GM19099 (cell line): ENCODE results near the gene IFIT2.
A peak's percentile ranks its signal among the peaks of the same experiment; 100 is the strongest.

Source experiments
- POLR2A ChIP-seq: IDR thresholded peaks from 3 replicates; pipeline ENCODE4 v1.6.1; 2011; ENCODE audit warnings: low read depth; ENCODE audit not compliant: insufficient read length; ENCODE audit errors: extremely low read depth

The IFIT2 gene, protein sequence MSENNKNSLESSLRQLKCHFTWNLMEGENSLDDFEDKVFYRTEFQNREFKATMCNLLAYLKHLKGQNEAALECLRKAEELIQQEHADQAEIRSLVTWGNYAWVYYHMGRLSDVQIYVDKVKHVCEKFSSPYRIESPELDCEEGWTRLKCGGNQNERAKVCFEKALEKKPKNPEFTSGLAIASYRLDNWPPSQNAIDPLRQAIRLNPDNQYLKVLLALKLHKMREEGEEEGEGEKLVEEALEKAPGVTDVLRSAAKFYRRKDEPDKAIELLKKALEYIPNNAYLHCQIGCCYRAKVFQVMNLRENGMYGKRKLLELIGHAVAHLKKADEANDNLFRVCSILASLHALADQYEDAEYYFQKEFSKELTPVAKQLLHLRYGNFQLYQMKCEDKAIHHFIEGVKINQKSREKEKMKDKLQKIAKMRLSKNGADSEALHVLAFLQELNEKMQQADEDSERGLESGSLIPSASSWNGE

GRCh38 chr10:89301721-89302445 is at the start of gene IFIT2:
IFIT2 (plus strand) TSS chr10:89302046; CDS start chr10:89302124, 78 bp downstream.
- TF ChIP-seq POLR2A = peak; percentile 79

GRCh38 chr10:89252225-89252585 is 49.6 kb upstream of the IFIT2 start:
- no peak for TF ChIP-seq POLR2A

GRCh38 chr10:89255793-89256192 is 46.1 kb upstream of the IFIT2 start:
- no peak for TF ChIP-seq POLR2A

GRCh38 chr10:89256340-89256739 is 45.5 kb upstream of the IFIT2 start:
- TF ChIP-seq POLR2A = no peak

GRCh38 chr10:89256962-89257361 is 44.9 kb upstream of the IFIT2 start:
- no peak for TF ChIP-seq POLR2A

DNA sequence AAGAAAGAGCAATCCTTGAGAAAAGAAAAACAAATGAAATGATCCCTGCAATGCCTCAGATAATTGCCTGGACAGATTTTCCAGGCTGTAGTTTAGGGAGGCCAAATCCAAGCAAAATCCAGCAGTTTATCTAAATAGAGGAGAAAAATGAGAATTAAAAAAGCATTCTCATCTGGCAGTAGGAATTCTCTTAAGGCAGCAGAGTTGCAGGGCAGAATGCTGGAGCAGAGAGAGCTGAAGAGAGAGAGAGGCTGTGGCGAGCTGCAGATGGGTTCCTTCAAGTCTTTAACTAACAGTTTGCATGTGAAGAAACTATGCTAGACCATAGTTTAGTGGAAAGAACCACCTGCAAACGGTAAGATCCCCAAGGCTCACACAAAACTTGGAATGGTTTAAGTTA is 44.3 kb upstream of the IFIT2 start:
- TF ChIP-seq POLR2A = no peak

- TF ChIP-seq POLR2A = no peak
Observed at GRCh38 chr10:89258881-89259280, 43.0 kb upstream of the IFIT2 start.

GRCh38 chr10:89262086-89263051 is 39.5 kb upstream of the IFIT2 start:
- no peak for TF ChIP-seq POLR2A

GRCh38 chr10:89263091-89263490 is 38.8 kb upstream of the IFIT2 start:
- TF ChIP-seq POLR2A = no peak

GRCh38 chr10:89263531-89263930 is 38.3 kb upstream of the IFIT2 start:
- TF ChIP-seq POLR2A = no peak

GRCh38 chr10:89266721-89267453 is 35.0 kb upstream of the IFIT2 start:
- TF ChIP-seq POLR2A = no peak

DNA sequence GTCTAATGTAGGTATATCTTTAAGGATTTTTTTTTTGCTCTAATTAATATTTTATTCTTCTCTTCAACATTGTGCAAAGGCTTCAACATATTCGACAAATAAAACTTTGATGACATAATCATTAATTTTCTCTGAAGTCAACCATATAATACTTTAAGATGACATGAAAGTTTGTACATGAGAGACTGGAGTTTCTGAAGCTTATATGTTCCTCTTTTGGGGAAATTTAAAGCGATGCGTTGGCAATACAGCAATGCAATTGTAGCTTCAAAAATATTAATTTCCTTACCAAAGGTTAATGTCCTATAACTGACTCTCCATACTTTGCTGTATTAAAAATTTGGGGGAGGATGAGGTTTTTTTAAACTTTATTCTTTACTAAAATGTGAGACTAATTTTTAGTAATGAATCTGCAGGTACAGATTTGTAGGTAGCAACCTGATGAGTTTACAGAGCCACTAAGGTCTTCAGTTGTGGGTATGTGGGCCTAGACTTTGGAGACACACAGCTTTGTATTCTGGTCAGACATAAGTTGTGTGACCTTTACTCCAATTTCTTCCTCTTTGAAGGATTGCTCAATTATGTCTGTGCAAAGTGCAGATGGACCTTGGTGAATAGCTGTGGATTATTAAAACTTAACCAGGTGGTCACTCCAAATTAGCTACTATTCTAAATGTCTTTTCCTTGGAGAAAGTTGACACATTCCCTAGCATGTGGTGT is 32.3 kb upstream of the IFIT2 start:
- no peak for TF ChIP-seq POLR2A

GRCh38 chr10:89270153-89270483 is 31.7 kb upstream of the IFIT2 start:
- no peak for TF ChIP-seq POLR2A

DNA sequence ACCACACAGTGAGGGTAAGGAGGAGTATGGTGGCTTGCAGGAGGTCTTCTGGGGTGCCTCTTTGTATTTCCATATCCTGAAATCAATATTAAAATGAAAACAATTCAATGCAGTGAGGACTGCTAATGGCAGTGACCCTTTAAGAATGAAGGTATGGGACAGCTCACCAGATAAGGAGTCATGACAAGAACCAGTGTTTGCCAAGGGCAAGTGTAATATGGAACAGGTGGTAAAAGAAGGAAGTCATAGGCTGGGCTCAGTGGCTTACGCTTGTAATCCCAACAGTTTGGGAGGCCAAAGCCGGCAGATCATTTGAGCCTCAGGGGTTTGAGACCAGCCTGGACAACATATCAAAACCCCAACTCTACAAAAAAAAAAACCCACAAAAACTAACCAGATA is 30.3 kb upstream of the IFIT2 start:
- no peak for TF ChIP-seq POLR2A

DNA sequence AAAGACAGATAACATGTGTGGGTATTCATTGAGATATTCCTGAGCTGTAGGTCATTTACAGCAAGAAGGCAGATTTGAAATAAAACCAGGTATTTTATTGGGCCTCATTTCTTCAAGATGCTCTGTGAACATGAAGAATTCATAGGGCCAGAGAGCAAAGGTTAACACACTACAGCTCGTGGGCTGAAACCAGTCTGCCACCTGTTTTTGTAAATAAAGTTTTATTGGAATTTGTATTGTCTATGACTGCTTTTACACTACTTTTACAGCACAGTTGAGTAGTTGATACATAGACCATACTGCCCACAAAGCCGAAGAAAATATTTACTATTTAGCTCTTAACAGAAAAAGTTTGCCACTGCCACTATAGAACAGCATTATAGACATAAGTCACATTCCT is 28.2 kb upstream of the IFIT2 start:
- no peak for TF ChIP-seq POLR2A

GRCh38 chr10:89274928-89275327 is 26.9 kb upstream of the IFIT2 start:
- TF ChIP-seq POLR2A = no peak
